Neutrophil (primary cell): ENCODE data around the gene RENBP.

Source experiments
- H3K27ac ChIP-seq: fragments of 200-600 bp; sonication (generic); 2 replicates; pipeline ENCODE4 v1.5.1; 2016; ENCODE audit warnings: mild to moderate bottlenecking, moderate library complexity
- H3K27me3 ChIP-seq: fragments of 200-600 bp; sonication (generic); 2 replicates; pipeline ENCODE4 v1.6.0; 2016; ENCODE audit warnings: mild to moderate bottlenecking
- H3K36me3 ChIP-seq: fragments of 200-600 bp; sonication (generic); 2 replicates; pipeline ENCODE4 v1.5.1; 2017
- H3K4me1 ChIP-seq, 2 experiments: fragments of 200-600 bp in 1 of 2; sonication (generic) in 1 of 2; 1 replicate in 1 of 2; 2 replicates in 1 of 2; pipeline versions ENCODE4 v1.5.1 to v1.6.1; 2013 to 2016; ENCODE audit warnings: low read depth in 1 of 2, low read length in 1 of 2, mild to moderate bottlenecking in 1 of 2, moderate library complexity in 1 of 2; ENCODE audit not compliant: control insufficient read depth in 1 of 2, insufficient read depth in 1 of 2
- H3K4me3 ChIP-seq, 2 experiments: fragments of 200-600 bp in 1 of 2; sonication (generic) in 1 of 2; 1 replicate in 1 of 2; 2 replicates in 1 of 2; pipeline ENCODE4 v1.5.1; 2013 to 2016; ENCODE audit warnings: low read depth in 1 of 2, low read length in 1 of 2, mild to moderate bottlenecking in 1 of 2, moderate library complexity in 1 of 2
- H3K9me3 ChIP-seq: fragments of 200-600 bp; sonication (generic); 2 replicates; pipeline ENCODE4 v1.5.1; 2016
- TF ChIP-seq, protein P1 (sequence below): fragments of 200-600 bp; sonication (generic); IDR thresholded peaks from 2 replicates; pipeline ENCODE4 v1.5.1; 2016; ENCODE audit warnings: antibody characterized with exemption

The RENBP gene

DNA sequence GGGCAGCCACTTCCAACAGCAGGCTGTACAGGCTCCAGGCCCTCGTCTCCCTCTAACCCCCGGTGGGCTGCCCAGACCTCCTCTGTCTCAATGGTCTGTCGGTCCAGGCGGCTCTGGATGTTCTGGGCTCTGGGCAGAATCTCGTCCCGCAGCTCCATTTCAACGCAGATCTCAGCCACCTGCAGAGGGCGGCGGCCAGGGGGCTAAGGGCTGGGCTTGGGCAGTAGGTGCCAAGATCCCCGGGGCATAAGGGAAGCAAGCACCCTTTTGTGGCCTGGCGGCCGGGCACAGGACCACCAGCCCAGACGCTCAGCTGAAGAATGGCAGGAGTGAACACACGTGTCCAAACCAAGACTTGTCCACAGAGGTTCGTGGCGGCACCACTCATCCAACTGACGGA is 30.7 kb downstream of the RENBP start:
- Histone ChIP-seq H3K4me1 (no peaks in the 10 kb centered on the region), H3K27ac (no peak overlapping the region), H3K4me3 (no peak overlapping the region), H3K27me3 (no peaks in the 10 kb centered on the region), H3K36me3 (peaks cover 94% of the 10 kb centered on the region), H3K9me3 (no peaks in the 10 kb centered on the region)
- TF ChIP-seq, protein P1, sequence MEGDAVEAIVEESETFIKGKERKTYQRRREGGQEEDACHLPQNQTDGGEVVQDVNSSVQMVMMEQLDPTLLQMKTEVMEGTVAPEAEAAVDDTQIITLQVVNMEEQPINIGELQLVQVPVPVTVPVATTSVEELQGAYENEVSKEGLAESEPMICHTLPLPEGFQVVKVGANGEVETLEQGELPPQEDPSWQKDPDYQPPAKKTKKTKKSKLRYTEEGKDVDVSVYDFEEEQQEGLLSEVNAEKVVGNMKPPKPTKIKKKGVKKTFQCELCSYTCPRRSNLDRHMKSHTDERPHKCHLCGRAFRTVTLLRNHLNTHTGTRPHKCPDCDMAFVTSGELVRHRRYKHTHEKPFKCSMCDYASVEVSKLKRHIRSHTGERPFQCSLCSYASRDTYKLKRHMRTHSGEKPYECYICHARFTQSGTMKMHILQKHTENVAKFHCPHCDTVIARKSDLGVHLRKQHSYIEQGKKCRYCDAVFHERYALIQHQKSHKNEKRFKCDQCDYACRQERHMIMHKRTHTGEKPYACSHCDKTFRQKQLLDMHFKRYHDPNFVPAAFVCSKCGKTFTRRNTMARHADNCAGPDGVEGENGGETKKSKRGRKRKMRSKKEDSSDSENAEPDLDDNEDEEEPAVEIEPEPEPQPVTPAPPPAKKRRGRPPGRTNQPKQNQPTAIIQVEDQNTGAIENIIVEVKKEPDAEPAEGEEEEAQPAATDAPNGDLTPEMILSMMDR: no peak

DNA sequence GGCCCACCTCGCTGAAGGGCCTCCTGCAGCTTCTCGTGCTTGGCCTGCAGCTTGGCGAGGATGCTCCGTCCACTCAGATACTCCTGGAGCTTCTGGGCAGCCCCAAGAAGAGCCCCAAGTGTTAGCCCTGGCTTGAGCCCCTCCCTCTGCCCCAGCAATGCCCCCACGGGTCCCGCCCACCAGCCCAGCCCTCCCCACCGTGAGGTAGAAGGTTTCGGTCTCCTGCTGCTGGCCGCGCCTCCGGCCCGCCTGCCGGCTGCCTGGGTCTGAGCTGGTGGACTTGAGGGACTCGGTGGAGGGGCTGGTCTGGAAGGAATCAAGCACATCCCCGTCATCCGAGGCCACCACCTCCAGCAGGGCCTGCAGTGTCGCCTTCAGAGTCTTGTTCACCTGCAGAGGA is 31.2 kb downstream of the RENBP start:
- Histone ChIP-seq H3K36me3 (peaks cover 94% of the 10 kb centered on the region), H3K9me3 (no peaks in the 10 kb centered on the region), H3K27me3 (no peaks in the 10 kb centered on the region)

DNA sequence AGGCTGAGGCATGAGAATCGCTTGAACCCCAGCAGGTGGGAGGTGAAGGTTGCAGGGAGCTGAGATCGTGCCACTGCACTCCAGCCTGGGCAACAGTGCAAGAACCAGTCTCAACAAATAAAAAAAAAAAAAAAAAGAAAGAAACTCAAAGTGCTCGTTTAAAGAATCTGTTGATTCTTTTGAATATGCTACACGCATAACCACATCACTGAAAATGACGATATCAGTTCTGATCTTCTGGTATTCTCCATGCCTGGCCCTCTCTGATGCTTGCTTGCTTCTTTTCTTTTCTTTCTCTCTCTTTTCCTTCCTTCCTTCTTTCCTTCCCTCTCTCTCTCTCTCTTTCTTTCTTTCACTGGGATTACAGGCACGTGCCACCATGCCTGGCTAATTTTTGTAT is 32.6 kb downstream of the RENBP start:
- no peaks in the 10 kb centered on the region for H3K4me1 ChIP-seq
- H3K36me3 ChIP-seq: peaks cover 96% of the 10 kb centered on the region
- H3K27me3 ChIP-seq: no peaks in the 10 kb centered on the region
- H3K4me3 ChIP-seq: no peak overlapping the region
- H3K9me3 ChIP-seq: no peaks in the 10 kb centered on the region
- H3K27ac ChIP-seq: no peak overlapping the region
- TF ChIP-seq, protein P1: no peak

More for the DNA sequence above, 31.2 kb downstream of the RENBP start:
- H3K4me1 ChIP-seq: no peaks in the 10 kb centered on the region
- H3K4me3 ChIP-seq: no peak overlapping the region
- no peak overlapping the region for H3K27ac ChIP-seq
- TF ChIP-seq, protein P1: no peak

DNA sequence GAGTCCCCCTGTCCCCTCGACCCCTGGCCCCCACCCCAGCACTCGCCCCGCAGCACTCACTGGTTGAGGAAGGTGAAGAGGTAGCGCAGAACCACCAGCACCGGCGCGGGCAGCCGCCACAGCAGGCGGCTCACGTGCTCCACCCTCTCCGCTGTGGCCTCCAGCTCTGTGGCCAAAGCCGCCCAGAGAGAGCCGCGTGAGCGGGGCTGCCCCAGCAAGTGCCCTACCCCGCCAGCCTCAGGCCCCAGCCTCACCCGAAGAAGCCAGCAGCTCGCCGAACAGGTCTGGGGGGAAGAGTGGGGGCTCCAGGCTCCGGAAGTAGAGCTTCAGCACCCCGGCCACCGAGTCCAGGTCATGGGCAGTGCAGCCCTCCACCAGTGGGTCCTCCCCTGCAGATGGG is 34.0 kb downstream of the RENBP start:
- TF ChIP-seq, protein P1: no peak
- no peaks in the 10 kb centered on the region for H3K4me1 ChIP-seq
- H3K27ac ChIP-seq: no peak overlapping the region
- H3K27me3 ChIP-seq: no peaks in the 10 kb centered on the region
- H3K9me3 ChIP-seq: no peaks in the 10 kb centered on the region
- H3K4me3 ChIP-seq: no peak overlapping the region
- H3K36me3 ChIP-seq: peaks cover 89% of the 10 kb centered on the region

DNA sequence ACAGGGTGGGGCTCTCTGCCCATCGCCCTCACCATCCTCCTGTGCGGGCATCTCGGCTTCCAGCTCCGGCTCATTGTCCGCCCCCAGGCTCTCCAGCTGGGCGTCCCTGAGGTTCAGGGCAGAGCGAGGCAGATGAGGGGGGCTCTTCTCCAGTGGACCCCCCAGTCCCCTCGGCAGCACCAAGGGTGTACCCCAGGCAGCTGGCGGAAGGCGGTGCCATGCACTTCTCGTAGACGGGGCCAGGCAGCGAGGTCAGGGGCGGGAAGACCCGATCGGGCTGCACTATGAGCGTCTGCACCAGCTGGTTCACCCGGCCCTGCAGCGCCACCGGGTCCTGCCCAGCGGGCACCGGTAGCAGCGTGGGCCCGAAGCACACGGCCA is 34.5 kb downstream of the RENBP start:
- Histone ChIP-seq H3K27ac (no peak overlapping the region), H3K4me3 (no peak overlapping the region), H3K4me1 (peaks cover 0 to 2% of the 10 kb centered on the region in 2 experiments), H3K9me3 (no peaks in the 10 kb centered on the region), H3K27me3 (no peaks in the 10 kb centered on the region), H3K36me3 (peaks cover 86% of the 10 kb centered on the region)
- TF ChIP-seq, protein P1: no peak
